Mesendoderm (in vitro differentiated cells): ENCODE measurements around the gene PIEZO2.

Source experiments
- DNase-seq: peaks from one replicate; pipeline ENCODE4 v3.0.0; 2013
- H2AK5ac ChIP-seq: 2 replicates; pipeline ENCODE4 v1.6.1; 2013; ENCODE audit warnings: low read length, inconsistent platforms
- H2BK120ac ChIP-seq: 2 replicates; pipeline ENCODE4 v1.6.1; 2013; ENCODE audit warnings: low read depth, mild to moderate bottlenecking, low read length, moderate library complexity, mixed read lengths
- H2BK15ac ChIP-seq: replicated peaks from 2 replicates; pipeline ENCODE4 v1.6.1; 2013; ENCODE audit warnings: low read depth, mild to moderate bottlenecking, moderate library complexity
- H2BK5ac ChIP-seq: 2 replicates; pipeline ENCODE4 v1.6.1; 2013; ENCODE audit warnings: low read length, inconsistent platforms
- H3K18ac ChIP-seq: 2 replicates; pipeline ENCODE4 v1.6.1; 2013; ENCODE audit warnings: mild to moderate bottlenecking, low read length, mixed read lengths
- H3K23ac ChIP-seq: one replicate; pipeline ENCODE4 v1.6.1; 2013; ENCODE audit warnings: low read length
- H3K27ac ChIP-seq: 2 replicates; pipeline ENCODE4 v1.5.1; 2013; ENCODE audit warnings: low read depth, mild to moderate bottlenecking, inconsistent platforms, low read length, moderate library complexity
- H3K27me3 ChIP-seq: 2 replicates; pipeline ENCODE4 v1.6.1; 2013; ENCODE audit warnings: low read length, control low read depth, mild to moderate bottlenecking, inconsistent platforms; ENCODE audit not compliant: insufficient read depth, poor library complexity
- H3K36me3 ChIP-seq: 2 replicates; pipeline ENCODE4 v1.6.1; 2013; ENCODE audit warnings: low read length, inconsistent platforms; ENCODE audit not compliant: control insufficient read depth, insufficient read depth
- H3K4ac ChIP-seq: one replicate; pipeline ENCODE4 v1.6.1; 2013; ENCODE audit warnings: low read depth, mild to moderate bottlenecking, low read length, moderate library complexity
- H3K4me1 ChIP-seq: 2 replicates; pipeline ENCODE4 v1.6.1; 2013; ENCODE audit warnings: low read depth, low read length, inconsistent platforms; ENCODE audit not compliant: control insufficient read depth
- H3K4me2 ChIP-seq: 2 replicates; pipeline ENCODE4 v1.6.1; 2013; ENCODE audit warnings: low read length
- H3K4me3 ChIP-seq: 2 replicates; pipeline ENCODE4 v1.5.1; 2013; ENCODE audit warnings: mild to moderate bottlenecking, low read length
- H3K56ac ChIP-seq: one replicate; pipeline ENCODE4 v1.6.1; 2013; ENCODE audit warnings: low read length
- H3K79me1 ChIP-seq: 2 replicates; pipeline ENCODE4 v1.6.1; 2013; ENCODE audit warnings: low read length, inconsistent platforms
- H3K79me2 ChIP-seq: 2 replicates; pipeline ENCODE4 v1.6.1; 2013; ENCODE audit warnings: mild to moderate bottlenecking, low read length; ENCODE audit not compliant: control insufficient read depth, insufficient read depth
- H3K9ac ChIP-seq: 2 replicates; pipeline ENCODE4 v1.6.1; 2013; ENCODE audit warnings: low read length, inconsistent platforms
- H4K5ac ChIP-seq: one replicate; pipeline ENCODE4 v1.6.1; 2013; ENCODE audit warnings: low read length
- H4K8ac ChIP-seq: one replicate; pipeline ENCODE4 v1.6.1; 2013; ENCODE audit warnings: low read depth, mild to moderate bottlenecking, control low read depth, low read length, moderate library complexity
- WGBS: extraction: QIAGEN DNeasy Blood & Tissue Kit; methylation state at CpG from one replicate; pipeline ENCODE4 v1.1.7; 2013; ENCODE audit warnings: low lambda C conversion rate, missing lambda C conversion rate; ENCODE audit not compliant: insufficient coverage; ENCODE audit errors: extremely low coverage; 5-methylcytosine and 5-hydroxymethylcytosine counted together

Gene PIEZO2

DNA sequence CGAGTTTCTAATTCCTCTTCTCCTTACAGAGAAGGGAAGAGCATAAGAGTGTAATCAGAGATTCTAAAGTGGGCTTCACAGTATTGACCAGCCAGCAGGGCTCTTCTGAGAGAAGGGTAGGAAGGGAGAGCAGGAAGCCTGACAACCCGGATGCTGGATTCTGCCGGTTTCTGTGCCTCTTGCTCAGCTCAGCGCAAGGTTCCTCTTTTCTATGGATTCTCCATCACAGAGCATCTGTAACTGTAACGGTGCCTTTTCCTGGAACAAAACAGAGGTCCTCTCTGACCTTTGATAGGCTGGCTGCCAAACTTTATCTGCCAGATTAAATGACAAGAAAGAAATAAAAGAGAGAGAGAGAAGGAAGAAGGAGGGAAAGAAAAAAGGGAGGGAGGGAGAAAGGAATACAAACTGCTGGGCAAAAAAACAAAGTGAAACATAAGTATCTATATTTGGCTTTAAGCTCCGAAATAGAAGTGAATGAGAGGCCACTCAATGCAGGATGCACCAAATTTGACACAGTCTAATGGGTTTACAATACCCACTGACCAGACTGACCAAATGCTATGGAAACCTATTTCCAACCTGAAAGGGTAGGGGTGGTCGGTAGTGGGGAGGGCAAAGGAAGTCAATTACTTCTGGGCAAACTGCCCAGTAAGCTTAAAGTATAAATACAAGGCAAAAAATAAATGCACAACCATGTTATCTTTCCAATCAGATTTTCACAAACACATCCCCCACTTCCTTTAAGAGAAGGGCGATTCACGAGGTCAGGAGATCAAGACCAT lies 59.2 kb downstream of the PIEZO2 start:
- no peaks in the 10 kb centered on the region for H3K79me1 ChIP-seq
- no peaks in the 10 kb centered on the region for H3K79me2 ChIP-seq
- H3K4me1 ChIP-seq = peaks cover 7% of the 10 kb centered on the region
- no peak overlapping the region for H3K4ac ChIP-seq
- WGBS = no CpG with 5 or more reads among the region's 9 CpGs
- no peak overlapping the region for H3K27ac ChIP-seq
- no peak overlapping the region for H2AK5ac ChIP-seq
- H3K36me3 ChIP-seq = no peaks in the 10 kb centered on the region
- no peak overlapping the region for H3K4me3 ChIP-seq
- no peak overlapping the region for H3K18ac ChIP-seq
- no peak overlapping the region for H3K4me2 ChIP-seq
- H2BK5ac ChIP-seq = no peak overlapping the region
- no peak overlapping the region for H3K23ac ChIP-seq
- no peak overlapping the region for H3K56ac ChIP-seq
- no peak for DNase-seq
- no peak overlapping the region for H3K9ac ChIP-seq
- H2BK15ac ChIP-seq = no peak overlapping the region
- no peak overlapping the region for H4K8ac ChIP-seq
- no peak overlapping the region for H2BK120ac ChIP-seq
- H4K5ac ChIP-seq = no peak overlapping the region
- no peaks in the 10 kb centered on the region for H3K27me3 ChIP-seq

DNA sequence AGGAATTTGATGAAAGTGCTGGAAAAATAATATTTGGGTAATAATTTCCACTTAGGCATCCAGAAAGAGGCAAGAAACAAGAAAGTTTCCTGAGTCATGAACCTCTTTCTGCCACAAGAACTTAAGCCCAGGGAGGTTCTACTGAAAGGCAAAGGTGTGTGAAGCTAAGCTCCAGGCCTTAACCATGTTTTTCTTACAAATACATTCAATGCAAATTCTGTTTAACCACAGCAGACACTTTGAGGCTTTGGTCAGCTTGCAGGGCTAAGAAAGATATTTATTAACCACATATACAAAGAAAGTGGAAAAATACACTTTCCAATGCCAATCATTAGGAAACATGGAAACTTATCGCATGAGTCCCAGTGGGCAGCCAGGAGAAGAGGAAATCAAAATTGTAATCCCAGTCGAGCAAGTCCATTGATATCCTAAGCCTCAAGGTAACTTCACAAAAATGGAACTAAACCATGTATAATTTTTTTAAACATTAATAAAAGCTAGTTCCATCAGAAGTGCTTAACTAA lies 68.3 kb downstream of the PIEZO2 start:
- Histone ChIP-seq H2BK5ac (no peak overlapping the region), H3K4ac (no peak overlapping the region), H3K4me3 (no peak overlapping the region), H3K79me1 (peaks cover 1% of the 10 kb centered on the region), H3K27ac (no peak overlapping the region), H3K56ac (no peak overlapping the region), H2BK15ac (no peak overlapping the region), H2AK5ac (no peak overlapping the region), H4K5ac (no peak overlapping the region), H3K79me2 (no peaks in the 10 kb centered on the region), H4K8ac (no peak overlapping the region), H3K18ac (no peak overlapping the region), H3K4me1 (no peaks in the 10 kb centered on the region), H3K4me2 (no peak overlapping the region), H3K27me3 (no peaks in the 10 kb centered on the region), H3K36me3 (no peaks in the 10 kb centered on the region), H3K23ac (peak overlapping the region; percentile 53), H2BK120ac (no peak overlapping the region), H3K9ac (no peak overlapping the region)
- DNase-seq = no peak
- WGBS = no CpG with 5 or more reads among the region's 2 CpGs

- Histone ChIP-seq H3K9ac (no peak overlapping the region), H2AK5ac (no peak overlapping the region), H3K23ac (no peak overlapping the region), H4K5ac (no peak overlapping the region), H3K18ac (no peak overlapping the region), H4K8ac (no peak overlapping the region), H3K4me1 (no peaks in the 10 kb centered on the region), H2BK15ac (no peak overlapping the region), H3K79me1 (peaks cover 1% of the 10 kb centered on the region), H3K4me3 (no peak overlapping the region), H3K4me2 (no peak overlapping the region), H3K56ac (no peak overlapping the region), H3K4ac (no peak overlapping the region), H3K27ac (no peak overlapping the region), H3K79me2 (no peaks in the 10 kb centered on the region), H2BK120ac (no peak overlapping the region), H3K36me3 (no peaks in the 10 kb centered on the region), H3K27me3 (no peaks in the 10 kb centered on the region), H2BK5ac (no peak overlapping the region)
- no CpG with 5 or more reads among the region's 4 CpGs for WGBS
- DNase-seq = no peak
Measured at GRCh38 chr18:11078491-11078890, 70.9 kb downstream of the PIEZO2 start.

GRCh38 chr18:11077548-11078187 lies 71.7 kb downstream of the PIEZO2 start:
- H3K56ac ChIP-seq = no peak overlapping the region
- H3K4me2 ChIP-seq = no peak overlapping the region
- H3K79me1 ChIP-seq = peaks cover 1% of the 10 kb centered on the region
- H3K79me2 ChIP-seq = no peaks in the 10 kb centered on the region
- no peaks in the 10 kb centered on the region for H3K4me1 ChIP-seq
- no peak overlapping the region for H2BK5ac ChIP-seq
- WGBS = no CpG with 5 or more reads among the region's 5 CpGs
- H3K9ac ChIP-seq = no peak overlapping the region
- no peak for DNase-seq
- H4K8ac ChIP-seq = no peak overlapping the region
- H3K27me3 ChIP-seq = no peaks in the 10 kb centered on the region
- H3K36me3 ChIP-seq = no peaks in the 10 kb centered on the region
- no peak overlapping the region for H2BK15ac ChIP-seq
- H2BK120ac ChIP-seq = no peak overlapping the region
- no peak overlapping the region for H3K23ac ChIP-seq
- H3K4ac ChIP-seq = no peak overlapping the region
- H4K5ac ChIP-seq = no peak overlapping the region
- H3K4me3 ChIP-seq = no peak overlapping the region
- H3K27ac ChIP-seq = no peak overlapping the region
- H3K18ac ChIP-seq = no peak overlapping the region
- H2AK5ac ChIP-seq = no peak overlapping the region

DNA sequence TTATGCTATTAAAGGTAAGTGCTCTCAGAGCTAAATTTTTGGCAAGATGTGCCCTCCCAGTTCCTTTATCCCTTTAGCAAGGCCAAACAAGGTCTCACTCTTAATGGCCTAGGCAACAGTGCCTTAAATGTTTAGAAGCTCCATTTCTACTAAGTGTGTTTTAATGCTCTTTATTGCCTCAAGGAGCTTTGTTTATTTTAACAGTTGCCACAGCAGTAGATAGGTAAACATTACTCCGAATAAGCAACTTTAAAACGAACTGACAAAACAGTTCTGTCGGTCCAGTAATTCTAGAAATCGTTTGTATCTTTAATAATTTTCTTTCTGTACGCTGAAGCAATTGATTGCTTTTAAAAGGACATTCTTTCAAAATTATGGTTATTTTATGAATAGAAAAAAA lies 74.5 kb downstream of the PIEZO2 start:
- H2AK5ac ChIP-seq = no peak overlapping the region
- no peak overlapping the region for H3K4me3 ChIP-seq
- H3K4me1 ChIP-seq = no peaks in the 10 kb centered on the region
- H3K27me3 ChIP-seq = no peaks in the 10 kb centered on the region
- no peak overlapping the region for H2BK5ac ChIP-seq
- no peak for DNase-seq
- H3K36me3 ChIP-seq = no peaks in the 10 kb centered on the region
- H3K56ac ChIP-seq = no peak overlapping the region
- no peak overlapping the region for H3K9ac ChIP-seq
- H2BK15ac ChIP-seq = no peak overlapping the region
- no CpG with 5 or more reads among the region's 5 CpGs for WGBS
- H2BK120ac ChIP-seq = no peak overlapping the region
- H3K27ac ChIP-seq = no peak overlapping the region
- H3K4ac ChIP-seq = no peak overlapping the region
- no peak overlapping the region for H4K8ac ChIP-seq
- H3K79me1 ChIP-seq = peaks cover 1% of the 10 kb centered on the region
- H3K4me2 ChIP-seq = no peak overlapping the region
- no peak overlapping the region for H4K5ac ChIP-seq
- H3K23ac ChIP-seq = no peak overlapping the region
- no peaks in the 10 kb centered on the region for H3K79me2 ChIP-seq
- H3K18ac ChIP-seq = no peak overlapping the region
